Measurements from ENCODE around the gene GABPB2.
"Not testable (repeated sequence)": the region's sequence is repeated elsewhere in the genome, so short reads cannot be mapped to it uniquely, and the experiment has no call there.

GABPB2 gene

GRCh38 chr1:151072224-151072623 is 1.7 kb downstream of the GABPB2 start:
- peaks cover 40% of the 10 kb centered on the region for H3K36me3 Mint-ChIP-seq (ENCODE audit: low read depth)
- H3K4me3 Mint-ChIP-seq: peak overlapping the region; percentile 98
- peaks cover 34% of the 10 kb centered on the region for H3K4me1 Mint-ChIP-seq (ENCODE audit: low read depth)
- peak; percentile 22 for DNase-seq
- no peaks in the 10 kb centered on the region for H3K27me3 Mint-ChIP-seq
- no peaks in the 10 kb centered on the region for H3K9me3 Mint-ChIP-seq
- peak overlapping the region; percentile 98 for H3K27ac Mint-ChIP-seq

- no peaks in the 10 kb centered on the region for H3K27me3 Mint-ChIP-seq
- H3K4me1 Mint-ChIP-seq (ENCODE audit: low read depth): no peaks in the 10 kb centered on the region
- no peak for DNase-seq
- H3K27ac Mint-ChIP-seq: peak overlapping the region; percentile 64
- H3K4me3 Mint-ChIP-seq: no peak overlapping the region
- peaks cover 9% of the 10 kb centered on the region for H3K36me3 Mint-ChIP-seq (ENCODE audit: low read depth)
- no peaks in the 10 kb centered on the region for H3K9me3 Mint-ChIP-seq
These were observed 15.5 kb downstream of the GABPB2 start for GRCh38 chr1:151085953-151086559.

- not testable (repeated sequence) for H3K4me1 Mint-ChIP-seq (ENCODE audit: low read depth); H3K9me3 Mint-ChIP-seq; H3K4me3 Mint-ChIP-seq; H3K27me3 Mint-ChIP-seq; DNase-seq
- Mint-ChIP-seq H3K36me3 (ENCODE audit: low read depth) (peaks cover 27% of the 10 kb centered on the region), H3K27ac (peak overlapping the region; percentile 5)
These were observed 26.9 kb downstream of the GABPB2 start for GRCh38 chr1:151097426-151097825.

GRCh38 chr1:151098126-151098525 is 27.6 kb downstream of the GABPB2 start:
- no peak for DNase-seq
- peaks cover 22% of the 10 kb centered on the region for H3K36me3 Mint-ChIP-seq (ENCODE audit: low read depth)
- H3K27ac Mint-ChIP-seq: no peak overlapping the region
- H3K4me1 Mint-ChIP-seq (ENCODE audit: low read depth): no peaks in the 10 kb centered on the region
- no peak overlapping the region for H3K4me3 Mint-ChIP-seq
- H3K27me3 Mint-ChIP-seq: no peaks in the 10 kb centered on the region
- no peaks in the 10 kb centered on the region for H3K9me3 Mint-ChIP-seq

- no peak for DNase-seq
- Mint-ChIP-seq H3K27me3 (no peaks in the 10 kb centered on the region), H3K9me3 (no peaks in the 10 kb centered on the region), H3K4me1 (ENCODE audit: low read depth) (peaks cover 2% of the 10 kb centered on the region), H3K27ac (no peak overlapping the region), H3K36me3 (ENCODE audit: low read depth) (peaks cover 28% of the 10 kb centered on the region), H3K4me3 (no peak overlapping the region)
These were observed 34.1 kb downstream of the GABPB2 start for GRCh38 chr1:151104630-151105029.

- H3K36me3 Mint-ChIP-seq (ENCODE audit: low read depth): peaks cover 35% of the 10 kb centered on the region
- DNase-seq: no peak
- H3K27me3 Mint-ChIP-seq: no peaks in the 10 kb centered on the region
- H3K9me3 Mint-ChIP-seq: no peaks in the 10 kb centered on the region
- H3K27ac Mint-ChIP-seq: no peak overlapping the region
- no peak overlapping the region for H3K4me3 Mint-ChIP-seq
- peaks cover 2% of the 10 kb centered on the region for H3K4me1 Mint-ChIP-seq (ENCODE audit: low read depth)
These were observed 36.3 kb downstream of the GABPB2 start for GRCh38 chr1:151106894-151107293.

GRCh38 chr1:151108331-151108730 is 37.8 kb downstream of the GABPB2 start:
- Mint-ChIP-seq H3K27ac (no peak overlapping the region), H3K27me3 (no peaks in the 10 kb centered on the region), H3K9me3 (no peaks in the 10 kb centered on the region), H3K4me3 (no peak overlapping the region), H3K4me1 (ENCODE audit: low read depth) (peaks cover 2% of the 10 kb centered on the region), H3K36me3 (ENCODE audit: low read depth) (peaks cover 35% of the 10 kb centered on the region)
- DNase-seq: no peak

- H3K4me3 Mint-ChIP-seq: no peak overlapping the region
- peaks cover 28% of the 10 kb centered on the region for H3K36me3 Mint-ChIP-seq (ENCODE audit: low read depth)
- H3K27ac Mint-ChIP-seq: peak overlapping the region; percentile 17
- no peak for DNase-seq
- H3K9me3 Mint-ChIP-seq: no peaks in the 10 kb centered on the region
- H3K4me1 Mint-ChIP-seq (ENCODE audit: low read depth): no peaks in the 10 kb centered on the region
- H3K27me3 Mint-ChIP-seq: no peaks in the 10 kb centered on the region
These were observed 43.3 kb downstream of the GABPB2 start for GRCh38 chr1:151113877-151114276.

GRCh38 chr1:151124763-151125403 is 54.3 kb downstream of the GABPB2 start:
- peak overlapping the region; percentile 7 for H3K27ac Mint-ChIP-seq
- DNase-seq: no peak

GRCh38 chr1:151128800-151129199 is 58.2 kb downstream of the GABPB2 start:
- Mint-ChIP-seq H3K4me1 (ENCODE audit: low read depth) (peaks cover 13% of the 10 kb centered on the region), H3K27ac (no peak overlapping the region), H3K4me3 (no peak overlapping the region), H3K9me3 (no peaks in the 10 kb centered on the region), H3K36me3 (ENCODE audit: low read depth) (peaks cover 5% of the 10 kb centered on the region), H3K27me3 (peaks cover 9% of the 10 kb centered on the region)
- DNase-seq: no peak

More at GRCh38 chr1:151124763-151125403, 54.3 kb downstream of the GABPB2 start:
- Mint-ChIP-seq H3K27me3 (no peaks in the 10 kb centered on the region), H3K36me3 (ENCODE audit: low read depth) (peaks cover 29% of the 10 kb centered on the region), H3K9me3 (no peaks in the 10 kb centered on the region), H3K4me3 (no peak overlapping the region), H3K4me1 (ENCODE audit: low read depth) (no peaks in the 10 kb centered on the region)

- H3K4me1 Mint-ChIP-seq (ENCODE audit: low read depth): peaks cover 13% of the 10 kb centered on the region
- H3K9me3 Mint-ChIP-seq: no peaks in the 10 kb centered on the region
- DNase-seq: peak; percentile 87
- peaks cover 9% of the 10 kb centered on the region for H3K27me3 Mint-ChIP-seq
- peak overlapping the region; percentile 64 for H3K4me3 Mint-ChIP-seq
- H3K27ac Mint-ChIP-seq: peak overlapping the region; percentile 87
- H3K36me3 Mint-ChIP-seq (ENCODE audit: low read depth): no peaks in the 10 kb centered on the region
These were observed 60.5 kb downstream of the GABPB2 start for GRCh38 chr1:151130987-151131586.

GRCh38 chr1:151131701-151132334 is 61.3 kb downstream of the GABPB2 start:
- H3K9me3 Mint-ChIP-seq: no peaks in the 10 kb centered on the region
- peak overlapping the region; percentile 87 for H3K27ac Mint-ChIP-seq
- H3K36me3 Mint-ChIP-seq (ENCODE audit: low read depth): no peaks in the 10 kb centered on the region
- H3K4me3 Mint-ChIP-seq: peak overlapping the region; percentile 64
- DNase-seq: peak; percentile 43
- peaks cover 9% of the 10 kb centered on the region for H3K27me3 Mint-ChIP-seq
- peaks cover 13% of the 10 kb centered on the region for H3K4me1 Mint-ChIP-seq (ENCODE audit: low read depth)

- H3K4me1 Mint-ChIP-seq (ENCODE audit: low read depth): peaks cover 13% of the 10 kb centered on the region
- DNase-seq: no peak
- H3K4me3 Mint-ChIP-seq: no peak overlapping the region
- H3K27ac Mint-ChIP-seq: no peak overlapping the region
- peaks cover 9% of the 10 kb centered on the region for H3K27me3 Mint-ChIP-seq
- no peaks in the 10 kb centered on the region for H3K36me3 Mint-ChIP-seq (ENCODE audit: low read depth)
- no peaks in the 10 kb centered on the region for H3K9me3 Mint-ChIP-seq
These were observed 61.9 kb downstream of the GABPB2 start for GRCh38 chr1:151132335-151133017.

- no peak overlapping the region for H3K4me3 Mint-ChIP-seq
These were observed 62.7 kb downstream of the GABPB2 start for GRCh38 chr1:151133018-151133806.

More at GRCh38 chr1:151133018-151133806, 62.7 kb downstream of the GABPB2 start:
- Mint-ChIP-seq H3K36me3 (ENCODE audit: low read depth) (no peaks in the 10 kb centered on the region), H3K27ac (no peak overlapping the region), H3K27me3 (peaks cover 9% of the 10 kb centered on the region), H3K4me1 (ENCODE audit: low read depth) (peaks cover 13% of the 10 kb centered on the region), H3K9me3 (no peaks in the 10 kb centered on the region)
- no peak for DNase-seq

Data from activated T-cell treated with anti-CD3 and anti-CD28 coated beads, Interleukin-2, amount 50 U/mL, for 24 hours (primary cell).